ENCODE results near the gene MCM9. TPM values are rescaled to one million over a fixed set of nuclear protein-coding genes. Genes with fewer than 3 reads are reported as not detected.

Gene MCM9
- polyA plus RNA-seq, 1 donor = 18.9 TPM

DNA sequence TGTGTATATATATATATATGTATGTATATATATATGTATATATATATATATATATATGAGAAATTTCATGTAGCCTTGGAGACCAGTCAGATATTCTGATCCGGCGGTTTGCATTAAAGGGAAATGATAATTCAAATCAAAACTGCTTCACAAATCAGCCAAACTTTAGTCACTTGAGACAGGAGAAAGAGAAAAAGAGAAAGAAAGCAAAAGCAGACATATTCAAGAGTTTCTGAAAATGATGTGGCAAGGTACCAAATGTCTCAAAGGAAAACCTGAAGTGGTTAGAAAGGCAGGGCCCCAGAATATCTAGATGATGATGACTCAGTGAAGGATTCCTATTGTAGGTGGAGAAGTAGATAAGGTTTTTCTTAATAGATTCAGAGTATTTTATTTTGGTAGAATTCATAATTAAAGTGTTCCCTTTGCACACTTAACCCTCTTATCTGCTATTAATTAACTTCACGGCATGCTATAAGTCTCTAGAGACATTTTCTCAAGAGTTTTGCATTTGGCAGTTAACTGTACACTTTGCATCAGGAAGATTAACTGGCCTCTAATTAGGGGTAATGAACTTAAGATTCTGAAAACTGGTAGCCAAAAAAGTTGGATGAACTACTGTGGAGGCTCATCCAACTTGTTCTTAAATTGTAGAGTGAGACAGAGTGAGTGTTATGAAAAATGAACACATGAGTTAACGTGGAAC, 91.1 kb downstream of the MCM9 start:
- Histone ChIP-seq H3K27ac (ENCODE audit: low read length) (no peak overlapping the region), H3K4me1 (ENCODE audit: control insufficient read depth, insufficient read depth, low read length) (no peaks in the 10 kb centered on the region), H3K27me3 (ENCODE audit: control insufficient read depth, insufficient read depth, low read length) (no peaks in the 10 kb centered on the region), H3K36me3 (ENCODE audit: control insufficient read depth, insufficient read depth, low read length) (peaks cover 9% of the 10 kb centered on the region), H3K4me3 (ENCODE audit: low read length) (no peak overlapping the region), H3K9me3 (ENCODE audit: control insufficient read depth, low read depth, low read length) (peaks cover 6% of the 10 kb centered on the region)
- no peak for DNase-seq
- WGBS (ENCODE audit: insufficient coverage, low lambda C conversion rate) = no CpG with 5 or more reads among the region's 4 CpGs

DNA sequence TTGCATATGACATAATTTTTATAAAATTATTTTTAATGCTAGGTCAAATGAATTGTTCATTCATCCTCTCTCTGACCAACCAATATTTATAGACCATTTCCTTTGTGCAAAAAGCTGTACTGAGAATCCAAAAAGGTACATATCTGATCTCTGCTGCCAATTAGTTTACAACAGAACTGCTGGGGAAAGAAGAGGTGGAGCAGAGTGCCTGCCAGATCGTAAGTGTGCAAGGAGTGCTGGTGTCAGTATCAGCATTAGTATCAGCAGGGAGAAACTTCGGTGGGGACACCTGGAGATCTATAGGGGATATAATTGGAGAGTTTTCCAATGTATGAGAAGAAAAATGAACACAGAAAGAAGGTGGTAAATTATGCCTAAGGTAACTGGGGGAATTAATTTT, 104.3 kb downstream of the MCM9 start:
- H3K27me3 ChIP-seq (ENCODE audit: control insufficient read depth, insufficient read depth, low read length) = no peaks in the 10 kb centered on the region
- WGBS (ENCODE audit: insufficient coverage, low lambda C conversion rate) = 92% methylated on average over 2 of the region's 2 CpGs
- peaks cover 14% of the 10 kb centered on the region for H3K36me3 ChIP-seq (ENCODE audit: control insufficient read depth, insufficient read depth, low read length)
- H3K27ac ChIP-seq (ENCODE audit: low read length) = no peak overlapping the region
- DNase-seq = no peak
- H3K4me3 ChIP-seq (ENCODE audit: low read length) = no peak overlapping the region
- H3K4me1 ChIP-seq (ENCODE audit: control insufficient read depth, insufficient read depth, low read length) = no peaks in the 10 kb centered on the region
- H3K9me3 ChIP-seq (ENCODE audit: control insufficient read depth, low read depth, low read length) = no peaks in the 10 kb centered on the region

GRCh38 chr6:118829817-118830478, 105.0 kb downstream of the MCM9 start:
- Histone ChIP-seq H3K27ac (ENCODE audit: low read length) (no peak overlapping the region), H3K27me3 (ENCODE audit: control insufficient read depth, insufficient read depth, low read length) (no peaks in the 10 kb centered on the region), H3K36me3 (ENCODE audit: control insufficient read depth, insufficient read depth, low read length) (peaks cover 20% of the 10 kb centered on the region), H3K4me1 (ENCODE audit: control insufficient read depth, insufficient read depth, low read length) (no peaks in the 10 kb centered on the region), H3K9me3 (ENCODE audit: control insufficient read depth, low read depth, low read length) (no peaks in the 10 kb centered on the region), H3K4me3 (ENCODE audit: low read length) (no peak overlapping the region)
- no peak for DNase-seq
- 100% methylated on average over 2 of the region's 2 CpGs for WGBS (ENCODE audit: insufficient coverage, low lambda C conversion rate)

GRCh38 chr6:118826096-118826495, 108.9 kb downstream of the MCM9 start:
- H3K27ac ChIP-seq (ENCODE audit: low read length) = no peak overlapping the region
- no peaks in the 10 kb centered on the region for H3K4me1 ChIP-seq (ENCODE audit: control insufficient read depth, insufficient read depth, low read length)
- no peaks in the 10 kb centered on the region for H3K9me3 ChIP-seq (ENCODE audit: control insufficient read depth, low read depth, low read length)
- no peak overlapping the region for H3K4me3 ChIP-seq (ENCODE audit: low read length)
- H3K27me3 ChIP-seq (ENCODE audit: control insufficient read depth, insufficient read depth, low read length) = no peaks in the 10 kb centered on the region
- WGBS (ENCODE audit: insufficient coverage, low lambda C conversion rate) = no CpG with 5 or more reads among the region's 4 CpGs
- H3K36me3 ChIP-seq (ENCODE audit: control insufficient read depth, insufficient read depth, low read length) = peaks cover 36% of the 10 kb centered on the region
- DNase-seq = no peak

DNA sequence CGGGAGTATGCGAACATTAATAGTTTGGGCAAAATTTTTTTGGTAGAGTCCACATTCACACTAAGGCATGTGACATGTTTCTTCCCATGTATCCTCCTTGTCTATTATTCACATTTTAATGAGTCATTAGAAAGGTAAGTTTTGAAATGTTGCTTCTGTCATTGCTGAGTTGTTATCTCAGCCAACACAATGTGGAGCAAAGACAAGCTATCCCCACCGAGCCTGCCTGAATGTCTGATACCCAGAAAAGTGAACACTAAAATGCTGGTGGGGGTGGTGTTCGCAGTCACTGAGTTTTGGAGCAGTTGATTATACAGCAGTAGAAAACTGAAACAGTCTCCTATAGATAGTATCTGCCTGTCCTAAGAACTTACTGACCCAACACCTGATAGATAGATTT, 109.3 kb downstream of the MCM9 start:
- Histone ChIP-seq H3K36me3 (ENCODE audit: control insufficient read depth, insufficient read depth, low read length) (peaks cover 36% of the 10 kb centered on the region), H3K4me3 (ENCODE audit: low read length) (no peak overlapping the region), H3K9me3 (ENCODE audit: control insufficient read depth, low read depth, low read length) (no peaks in the 10 kb centered on the region), H3K27me3 (ENCODE audit: control insufficient read depth, insufficient read depth, low read length) (no peaks in the 10 kb centered on the region), H3K27ac (ENCODE audit: low read length) (no peak overlapping the region), H3K4me1 (ENCODE audit: control insufficient read depth, insufficient read depth, low read length) (no peaks in the 10 kb centered on the region)
- WGBS (ENCODE audit: insufficient coverage, low lambda C conversion rate) = 92% methylated on average over 2 of the region's 4 CpGs
- DNase-seq = no peak

DNA sequence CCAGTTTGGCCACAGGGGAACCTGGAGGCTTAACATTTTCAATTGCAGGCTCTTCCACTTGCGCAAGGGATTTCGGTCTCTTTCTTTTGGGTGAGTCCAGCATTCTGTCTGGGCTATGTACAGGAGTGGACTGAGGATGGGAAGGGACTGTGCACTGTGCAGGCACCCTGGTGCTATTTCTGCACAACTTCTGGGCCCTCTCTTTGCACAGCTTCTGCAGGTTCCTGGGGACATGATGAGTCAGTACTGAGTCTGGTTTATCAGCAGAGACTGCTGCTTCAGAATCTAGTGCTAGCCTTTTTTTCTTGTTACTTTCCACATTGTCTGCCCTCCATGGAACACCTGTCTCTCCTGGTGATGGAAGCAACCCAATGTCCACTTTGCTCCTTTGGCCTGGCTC, 119.5 kb downstream of the MCM9 start:
- Histone ChIP-seq H3K27me3 (ENCODE audit: control insufficient read depth, insufficient read depth, low read length) (no peaks in the 10 kb centered on the region), H3K27ac (ENCODE audit: low read length) (no peak overlapping the region), H3K4me1 (ENCODE audit: control insufficient read depth, insufficient read depth, low read length) (no peaks in the 10 kb centered on the region), H3K9me3 (ENCODE audit: control insufficient read depth, low read depth, low read length) (no peaks in the 10 kb centered on the region), H3K36me3 (ENCODE audit: control insufficient read depth, insufficient read depth, low read length) (peaks cover 17% of the 10 kb centered on the region), H3K4me3 (ENCODE audit: low read length) (no peak overlapping the region)
- no CpG with 5 or more reads among the region's 2 CpGs for WGBS (ENCODE audit: insufficient coverage, low lambda C conversion rate)
- DNase-seq = no peak

DNA sequence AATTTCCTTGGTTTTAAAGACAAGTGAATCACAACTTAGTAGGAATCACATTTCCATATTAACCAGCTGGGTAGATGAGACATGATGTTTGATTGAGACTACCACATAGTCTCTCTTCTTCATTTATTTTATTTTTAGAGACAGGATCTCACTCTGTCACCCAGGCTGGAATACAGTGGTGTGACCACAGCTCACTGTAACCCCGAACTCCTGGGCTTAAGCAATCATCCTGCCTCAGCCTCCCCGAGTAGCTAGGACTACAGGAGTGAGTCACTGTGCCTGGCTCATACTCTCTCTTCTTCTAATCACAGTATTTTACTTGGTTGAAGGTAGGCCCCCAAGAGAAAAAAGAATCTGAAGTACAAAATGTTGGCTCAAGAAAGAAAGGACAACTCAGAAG, 121.2 kb downstream of the MCM9 start:
- no peaks in the 10 kb centered on the region for H3K27me3 ChIP-seq (ENCODE audit: control insufficient read depth, insufficient read depth, low read length)
- no peak for DNase-seq
- H3K9me3 ChIP-seq (ENCODE audit: control insufficient read depth, low read depth, low read length) = no peaks in the 10 kb centered on the region
- H3K4me1 ChIP-seq (ENCODE audit: control insufficient read depth, insufficient read depth, low read length) = no peaks in the 10 kb centered on the region
- no peak overlapping the region for H3K27ac ChIP-seq (ENCODE audit: low read length)
- no peak overlapping the region for H3K4me3 ChIP-seq (ENCODE audit: low read length)
- no CpG with 5 or more reads among the region's 2 CpGs for WGBS (ENCODE audit: insufficient coverage, low lambda C conversion rate)
- H3K36me3 ChIP-seq (ENCODE audit: control insufficient read depth, insufficient read depth, low read length) = peaks cover 17% of the 10 kb centered on the region

GRCh38 chr6:118812970-118813369, 122.0 kb downstream of the MCM9 start:
- 100% methylated on average over 1 of the region's 1 CpG for WGBS (ENCODE audit: insufficient coverage, low lambda C conversion rate)
- Histone ChIP-seq H3K36me3 (ENCODE audit: control insufficient read depth, insufficient read depth, low read length) (peaks cover 17% of the 10 kb centered on the region), H3K4me1 (ENCODE audit: control insufficient read depth, insufficient read depth, low read length) (no peaks in the 10 kb centered on the region), H3K4me3 (ENCODE audit: low read length) (no peak overlapping the region), H3K27ac (ENCODE audit: low read length) (no peak overlapping the region), H3K9me3 (ENCODE audit: control insufficient read depth, low read depth, low read length) (no peaks in the 10 kb centered on the region), H3K27me3 (ENCODE audit: control insufficient read depth, insufficient read depth, low read length) (no peaks in the 10 kb centered on the region)
- no peak for DNase-seq

DNA sequence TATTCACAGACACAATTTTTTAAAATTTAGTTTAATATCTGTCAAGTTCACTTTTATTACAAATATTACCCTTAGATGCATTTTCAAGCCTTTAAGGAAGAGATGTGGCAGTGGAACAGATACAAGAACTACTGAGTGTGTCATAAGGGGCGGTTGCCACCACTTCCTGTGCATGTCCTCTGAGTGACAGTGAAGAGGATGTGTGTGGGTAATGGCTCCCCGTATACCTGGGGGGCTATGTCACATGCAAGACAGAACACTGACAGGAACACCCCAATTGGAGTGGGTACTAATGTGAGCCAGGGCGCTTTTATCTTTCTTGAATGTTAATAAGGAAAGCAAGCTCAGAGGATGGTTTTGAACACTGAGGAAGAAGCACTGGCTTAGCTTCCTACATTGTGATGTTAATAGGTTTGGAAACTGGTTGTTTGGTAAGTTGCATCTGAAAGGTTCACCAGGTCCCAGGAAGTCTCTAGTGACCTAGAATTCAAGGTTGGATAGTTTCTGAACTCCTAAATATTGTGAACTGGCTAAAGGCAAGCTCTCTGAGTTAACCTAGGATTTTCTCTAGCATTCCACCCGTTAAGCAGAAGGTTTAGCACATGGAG, 124.4 kb downstream of the MCM9 start:
- Histone ChIP-seq H3K4me1 (ENCODE audit: control insufficient read depth, insufficient read depth, low read length) (no peaks in the 10 kb centered on the region), H3K27ac (ENCODE audit: low read length) (no peak overlapping the region), H3K27me3 (ENCODE audit: control insufficient read depth, insufficient read depth, low read length) (no peaks in the 10 kb centered on the region), H3K4me3 (ENCODE audit: low read length) (no peak overlapping the region), H3K36me3 (ENCODE audit: control insufficient read depth, insufficient read depth, low read length) (peaks cover 8% of the 10 kb centered on the region), H3K9me3 (ENCODE audit: control insufficient read depth, low read depth, low read length) (no peaks in the 10 kb centered on the region)
- no peak for DNase-seq
- WGBS (ENCODE audit: insufficient coverage, low lambda C conversion rate) = 100% methylated on average over 1 of the region's 4 CpGs

- no peaks in the 10 kb centered on the region for H3K36me3 ChIP-seq (ENCODE audit: control insufficient read depth, insufficient read depth, low read length)
- H3K4me1 ChIP-seq (ENCODE audit: control insufficient read depth, insufficient read depth, low read length) = no peaks in the 10 kb centered on the region
- 83% methylated on average over 1 of the region's 5 CpGs for WGBS (ENCODE audit: insufficient coverage, low lambda C conversion rate)
- no peak for DNase-seq
- no peaks in the 10 kb centered on the region for H3K27me3 ChIP-seq (ENCODE audit: control insufficient read depth, insufficient read depth, low read length)
- H3K4me3 ChIP-seq (ENCODE audit: low read length) = no peak overlapping the region
- H3K27ac ChIP-seq (ENCODE audit: low read length) = no peak overlapping the region
- no peaks in the 10 kb centered on the region for H3K9me3 ChIP-seq (ENCODE audit: control insufficient read depth, low read depth, low read length)
These were observed 125.9 kb downstream of the MCM9 start for GRCh38 chr6:118808793-118809638.

Measured in large intestine (tissue), 3 donors.